Cardiac fibroblast (primary cell): ENCODE data around the gene KIF26A.
"Not testable (repeated sequence)": the region's sequence is repeated elsewhere in the genome, so short reads cannot be mapped to it uniquely, and the experiment has no call there.

Experiments
- DNase-seq, 2 donors: peaks; one replicate each; pipeline versions ENCODE4 v3.0.0 to v3.0.0-alpha.2; 2010; ENCODE audit warnings: low read depth in 2 of 2
- H3K4me3 ChIP-seq, 2 donors: replicated peaks in 1 of 2; 1 replicate in 1 of 2; 2 replicates in 1 of 2; pipeline ENCODE4 v1.5.1; 2011; ENCODE audit warnings: low read depth in 2 of 2, low read length in 2 of 2, mild to moderate bottlenecking in 2 of 2, moderate library complexity in 1 of 2
- TF ChIP-seq, protein P1 (sequence below): IDR thresholded peaks from one replicate; pipeline ENCODE4 v1.5.1; 2011; ENCODE audit warnings: low read depth, mild to moderate bottlenecking, low read length, inconsistent platforms

The KIF26A gene

DNA sequence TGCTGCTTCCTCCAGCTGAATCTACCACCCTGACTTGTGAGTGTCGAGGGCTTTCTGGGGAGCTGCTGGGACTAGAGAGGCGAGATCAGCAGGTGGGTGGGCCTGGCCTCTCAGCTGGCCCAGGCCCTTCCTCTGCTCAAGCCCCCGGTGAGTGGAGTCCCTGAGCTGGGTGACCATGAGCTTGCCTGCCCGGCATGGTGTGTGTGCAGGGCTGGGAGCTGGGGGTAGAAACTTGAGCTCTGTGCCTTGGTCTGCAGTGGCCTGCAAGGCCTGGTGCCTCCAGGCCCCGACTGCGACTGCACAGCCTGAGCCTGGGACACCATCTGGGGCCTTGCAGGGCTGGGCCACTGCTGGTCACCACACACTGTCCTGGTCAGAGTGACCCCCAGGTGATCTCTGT, 67.4 kb downstream of the KIF26A start:
- H3K4me3 ChIP-seq = no peak overlapping the region
- TF ChIP-seq, protein P1, sequence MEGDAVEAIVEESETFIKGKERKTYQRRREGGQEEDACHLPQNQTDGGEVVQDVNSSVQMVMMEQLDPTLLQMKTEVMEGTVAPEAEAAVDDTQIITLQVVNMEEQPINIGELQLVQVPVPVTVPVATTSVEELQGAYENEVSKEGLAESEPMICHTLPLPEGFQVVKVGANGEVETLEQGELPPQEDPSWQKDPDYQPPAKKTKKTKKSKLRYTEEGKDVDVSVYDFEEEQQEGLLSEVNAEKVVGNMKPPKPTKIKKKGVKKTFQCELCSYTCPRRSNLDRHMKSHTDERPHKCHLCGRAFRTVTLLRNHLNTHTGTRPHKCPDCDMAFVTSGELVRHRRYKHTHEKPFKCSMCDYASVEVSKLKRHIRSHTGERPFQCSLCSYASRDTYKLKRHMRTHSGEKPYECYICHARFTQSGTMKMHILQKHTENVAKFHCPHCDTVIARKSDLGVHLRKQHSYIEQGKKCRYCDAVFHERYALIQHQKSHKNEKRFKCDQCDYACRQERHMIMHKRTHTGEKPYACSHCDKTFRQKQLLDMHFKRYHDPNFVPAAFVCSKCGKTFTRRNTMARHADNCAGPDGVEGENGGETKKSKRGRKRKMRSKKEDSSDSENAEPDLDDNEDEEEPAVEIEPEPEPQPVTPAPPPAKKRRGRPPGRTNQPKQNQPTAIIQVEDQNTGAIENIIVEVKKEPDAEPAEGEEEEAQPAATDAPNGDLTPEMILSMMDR = no peak
- no peak for DNase-seq

DNA sequence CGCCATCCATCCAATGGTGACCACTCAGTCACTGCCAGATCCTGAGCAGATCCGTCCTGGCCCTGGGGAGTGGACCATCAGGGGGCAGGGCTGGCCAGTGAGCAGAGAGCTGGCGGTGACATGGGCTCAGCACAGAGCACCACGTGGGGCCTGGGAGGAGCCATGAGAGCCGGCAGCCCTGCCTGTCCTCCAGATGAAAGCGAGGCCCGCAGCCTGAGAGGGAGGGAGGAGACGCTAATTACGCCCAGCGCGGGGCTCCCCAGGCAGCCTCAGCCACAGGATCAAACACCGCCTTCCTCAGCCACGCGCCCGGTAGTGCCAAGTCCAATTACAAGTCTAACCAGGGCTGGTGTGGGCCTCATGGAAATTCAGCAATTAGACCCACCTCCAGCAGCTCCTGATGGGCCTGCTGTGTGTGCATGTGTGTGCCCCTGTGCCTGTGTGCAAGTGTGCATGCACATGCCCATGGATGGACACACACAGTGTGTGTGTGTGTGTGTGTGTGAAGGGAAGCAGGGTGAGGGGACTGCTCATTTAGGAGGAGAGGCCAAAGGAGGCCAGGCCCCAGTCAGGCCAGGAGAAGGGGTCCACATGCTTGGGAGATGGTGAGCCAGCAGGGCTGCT, 68.0 kb downstream of the KIF26A start:
- DNase-seq = no peak
- H3K4me3 ChIP-seq = no peak overlapping the region
- TF ChIP-seq, protein P1 = no peak

DNA sequence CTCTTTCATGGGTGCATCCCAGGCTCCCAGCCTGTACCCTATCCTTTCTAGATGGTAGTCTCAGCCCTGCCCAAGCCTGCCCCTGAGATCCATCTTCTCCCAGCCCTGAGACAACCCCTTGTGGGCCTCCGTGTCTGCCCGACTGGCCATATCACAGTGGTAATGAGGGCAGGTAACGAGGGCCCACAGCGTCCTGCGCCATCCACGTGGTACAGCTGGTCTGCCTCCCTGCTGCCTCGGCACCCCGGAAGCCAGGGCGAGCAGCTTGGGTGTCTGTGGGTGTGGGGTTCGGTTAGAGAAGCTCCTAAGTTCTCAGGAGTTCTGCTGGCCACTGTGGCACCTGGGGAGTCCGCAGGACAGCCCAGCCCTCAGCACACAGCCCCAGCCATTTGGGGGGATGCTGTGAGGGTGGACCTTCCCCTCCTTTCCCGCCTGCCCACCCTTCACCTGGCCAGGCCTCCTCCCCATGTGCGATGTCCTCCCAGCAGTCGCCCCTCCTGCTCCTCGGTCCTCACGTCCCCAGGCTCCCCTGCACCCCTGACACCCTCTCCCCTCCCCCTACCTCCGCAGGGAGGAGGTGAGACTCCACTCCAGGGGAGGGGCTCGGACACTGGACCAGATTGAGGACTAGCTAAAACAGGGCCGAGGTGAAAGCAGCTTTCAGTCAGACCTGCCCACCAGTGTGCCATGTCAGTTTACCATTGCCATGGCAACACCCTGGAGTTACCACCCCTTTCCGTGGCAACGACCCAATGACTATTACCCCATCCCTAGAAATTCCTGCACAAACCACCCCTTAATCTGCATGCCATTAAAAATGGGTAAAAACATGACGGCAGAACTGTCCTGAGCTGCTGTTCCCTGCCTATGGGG, 69.0 kb downstream of the KIF26A start:
- H3K4me3 ChIP-seq = no peak overlapping the region
- TF ChIP-seq, protein P1 = no peak
- no peak for DNase-seq

DNA sequence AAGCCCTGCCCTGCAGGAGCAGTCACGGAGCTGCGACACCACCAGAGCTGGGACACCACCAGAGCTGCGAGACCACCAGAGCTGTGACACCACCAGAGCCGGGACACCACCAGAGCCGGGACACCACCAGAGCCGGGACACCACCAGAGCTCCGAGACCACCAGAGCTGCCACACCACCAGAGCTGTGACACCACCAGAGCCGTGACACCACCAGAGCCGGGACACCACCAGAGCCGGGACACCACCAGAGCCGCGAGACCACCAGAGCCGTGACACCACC, 69.6 kb downstream of the KIF26A start:
- not testable (repeated sequence) for H3K4me3 ChIP-seq, DNase-seq

DNA sequence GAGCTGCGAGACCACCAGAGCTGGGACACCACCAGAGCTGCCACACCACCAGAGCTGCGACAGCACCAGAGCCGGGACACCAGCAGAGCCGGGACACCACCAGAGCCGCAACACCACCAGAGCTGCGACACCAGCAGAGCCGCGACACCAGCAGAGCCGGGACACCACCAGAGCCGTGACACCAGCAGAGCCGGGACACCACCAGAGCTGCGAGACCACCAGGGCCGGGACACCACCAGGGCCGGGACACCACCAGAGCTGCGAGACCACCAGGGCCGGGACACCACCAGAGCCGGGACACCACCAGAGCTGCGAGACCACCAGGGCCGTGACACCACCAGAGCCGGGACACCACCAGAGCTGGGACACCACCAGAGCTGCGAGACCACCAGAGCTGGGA, 69.9 kb downstream of the KIF26A start:
- DNase-seq, H3K4me3 ChIP-seq: not testable (repeated sequence)

DNA sequence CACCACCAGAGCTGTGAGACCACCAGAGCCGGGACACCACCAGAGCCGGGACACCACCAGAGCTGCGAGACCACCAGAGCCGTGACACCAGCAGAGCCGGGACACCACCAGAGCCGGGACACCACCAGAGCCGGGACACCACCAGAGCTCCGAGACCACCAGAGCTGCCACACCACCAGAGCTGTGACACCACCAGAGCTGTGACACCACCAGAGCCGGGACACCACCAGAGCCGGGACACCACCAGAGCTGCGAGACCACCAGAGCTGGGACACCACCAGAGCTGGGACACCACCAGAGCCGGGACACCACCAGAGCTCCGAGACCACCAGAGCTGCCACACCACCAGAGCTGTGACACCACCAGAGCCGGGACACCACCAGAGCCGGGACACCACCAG, 70.7 kb downstream of the KIF26A start:
- DNase-seq, H3K4me3 ChIP-seq: not testable (repeated sequence)

DNA sequence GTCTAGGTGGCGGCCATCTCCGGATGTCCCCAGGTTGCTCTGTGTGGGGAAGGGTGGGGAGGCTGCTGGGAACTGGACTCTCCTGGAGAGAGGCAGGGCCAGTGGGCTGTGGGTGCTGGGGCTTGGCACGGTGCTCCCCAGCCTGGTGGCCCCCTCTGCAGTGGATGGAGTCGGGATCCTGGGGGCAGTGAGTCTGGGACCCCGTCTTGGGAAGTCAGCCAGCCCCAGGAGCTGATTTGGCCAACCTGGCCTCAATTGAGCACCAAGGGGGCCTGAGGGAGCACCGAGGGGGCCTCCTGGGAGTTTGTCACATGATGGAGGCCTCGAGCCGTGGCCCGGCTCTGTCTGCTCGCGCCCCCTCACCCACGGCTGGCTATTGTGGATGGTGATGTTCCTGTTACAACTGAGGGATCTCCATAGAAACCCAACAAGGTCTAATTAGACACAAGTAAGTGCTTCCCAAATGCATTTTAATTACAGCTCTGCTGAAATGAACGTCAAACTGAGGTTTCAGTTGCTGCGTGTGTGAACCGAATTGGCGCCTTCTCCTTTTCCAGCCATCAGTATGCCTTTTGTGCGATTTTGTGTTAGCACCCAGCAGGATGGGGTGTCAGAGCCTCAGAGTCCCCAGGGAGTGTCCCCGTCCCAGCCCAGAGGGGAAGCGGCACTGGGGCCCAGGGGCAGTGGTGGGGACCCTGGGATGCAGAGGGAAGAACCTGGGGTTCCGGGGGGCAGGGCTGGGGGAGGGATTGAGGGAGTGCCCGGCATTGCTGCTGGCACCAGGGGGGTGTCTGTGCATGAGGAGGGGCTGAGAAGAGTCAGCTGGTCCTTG, 71.8 kb downstream of the KIF26A start:
- DNase-seq = no peak
- H3K4me3 ChIP-seq = no peak overlapping the region
- TF ChIP-seq, protein P1 = no peak

DNA sequence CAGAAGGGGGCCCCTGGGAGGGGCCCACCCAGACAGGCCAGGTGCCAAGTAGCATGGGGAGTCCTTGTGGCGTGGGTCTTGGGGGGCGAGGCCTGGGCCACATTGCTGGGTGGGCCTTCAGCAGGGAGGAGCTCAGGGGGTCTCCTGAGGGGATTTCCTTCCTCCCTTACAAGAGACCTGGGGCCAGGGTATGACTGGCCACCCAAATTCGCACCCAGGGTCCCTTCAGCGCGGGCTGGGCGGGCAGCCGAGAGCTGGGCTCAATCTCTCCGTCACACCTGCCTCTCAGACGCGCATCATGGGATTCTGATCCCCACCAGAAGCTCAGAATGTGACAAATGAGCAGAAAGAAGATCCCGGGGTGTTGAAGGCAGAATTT, 72.4 kb downstream of the KIF26A start:
- DNase-seq = no peak
- TF ChIP-seq, protein P1 = no peak
- no peak overlapping the region for H3K4me3 ChIP-seq
